NCI-H2171 treated with DMSO at 0.1 percent for 48 hours (cell line): ENCODE measurements around the gene FFAR4.

Experiments
- DNase-seq: peaks from one replicate; lab custom pipeline; 2025; lab: John Stamatoyannopoulos, UW

The FFAR4 gene

GRCh38 chr10:93600446-93601145 is 34.1 kb downstream of the FFAR4 start:
- no peak for DNase-seq

GRCh38 chr10:93601146-93601773 is 34.8 kb downstream of the FFAR4 start, which contains the start of gene RBP4:
TSS of gene RBP4 (minus strand) at chr10:93601235. CDS start at chr10:93601028, 207 bp downstream.
- DNase-seq, result no peak

- DNase-seq, result no peak
Observed at GRCh38 chr10:93601774-93602162, 35.3 kb downstream of the FFAR4 start.

GRCh38 chr10:93603023-93603422 is 36.6 kb downstream of the FFAR4 start:
- DNase-seq, result no peak

GRCh38 chr10:93604146-93604545 is 37.7 kb downstream of the FFAR4 start:
- peak; percentile 57 for DNase-seq

- DNase-seq, result no peak
Observed at GRCh38 chr10:93608421-93608820, 42.0 kb downstream of the FFAR4 start.

- DNase-seq, result no peak
Observed at GRCh38 chr10:93612311-93612710, 45.8 kb downstream of the FFAR4 start, which contains the start of gene PDE6C. TSS of gene PDE6C (plus strand) at chr10:93612537. CDS start at chr10:93612726, 189 bp downstream.

GRCh38 chr10:93613126-93613525 is 46.7 kb downstream of the FFAR4 start:
- DNase-seq, result no peak

GRCh38 chr10:93614101-93614825 is 47.8 kb downstream of the FFAR4 start:
- DNase-seq, result no peak

- DNase-seq, result no peak
Observed at GRCh38 chr10:93615576-93616235, 49.2 kb downstream of the FFAR4 start.

- DNase-seq, result no peak
Observed at GRCh38 chr10:93620925-93621324, 54.5 kb downstream of the FFAR4 start.

GRCh38 chr10:93622942-93623341 is 56.5 kb downstream of the FFAR4 start:
- DNase-seq, result no peak

GRCh38 chr10:93628858-93629257 is 62.4 kb downstream of the FFAR4 start:
- DNase-seq, result no peak

GRCh38 chr10:93629647-93630305 is 63.3 kb downstream of the FFAR4 start:
- peak; percentile 77 for DNase-seq

GRCh38 chr10:93630625-93631557 is 64.4 kb downstream of the FFAR4 start:
- peak; percentile 91 for DNase-seq
